NCI-H2196 (cell line): ENCODE measurements around the gene TTC23.

Source experiments
- DNase-seq: peaks from one replicate; lab custom pipeline; 2025; ENCODE audit not compliant: unreplicated experiment; lab: John Stamatoyannopoulos, UW

Gene TTC23, protein sequence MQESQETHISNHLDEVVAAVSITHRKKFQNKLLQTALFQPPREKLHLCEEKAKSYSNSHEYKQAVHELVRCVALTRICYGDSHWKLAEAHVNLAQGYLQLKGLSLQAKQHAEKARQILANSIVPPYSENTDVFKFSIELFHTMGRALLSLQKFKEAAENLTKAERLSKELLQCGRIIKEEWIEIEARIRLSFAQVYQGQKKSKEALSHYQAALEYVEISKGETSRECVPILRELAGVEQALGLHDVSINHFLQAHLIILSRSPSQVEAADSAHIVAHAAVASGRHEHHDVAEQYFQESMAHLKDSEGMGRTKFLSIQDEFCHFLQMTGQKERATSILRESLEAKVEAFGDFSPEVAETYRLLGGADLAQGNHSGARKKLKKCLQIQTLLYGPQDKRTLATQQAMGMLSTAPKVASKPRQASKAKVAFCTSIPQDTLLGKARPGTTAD

GRCh38 chr15:99249270-99249841 lies at the start of gene TTC23:
TSS of gene TTC23 (minus strand) at chr15:99249581. CDS start at chr15:99228712, 20,869 bp downstream.
- no peak for DNase-seq

- no peak for DNase-seq
These were observed 47.0 kb upstream of the TTC23 start for GRCh38 chr15:99296386-99296785.

GRCh38 chr15:99295840-99296239 lies 46.5 kb upstream of the TTC23 start:
- no peak for DNase-seq

DNA sequence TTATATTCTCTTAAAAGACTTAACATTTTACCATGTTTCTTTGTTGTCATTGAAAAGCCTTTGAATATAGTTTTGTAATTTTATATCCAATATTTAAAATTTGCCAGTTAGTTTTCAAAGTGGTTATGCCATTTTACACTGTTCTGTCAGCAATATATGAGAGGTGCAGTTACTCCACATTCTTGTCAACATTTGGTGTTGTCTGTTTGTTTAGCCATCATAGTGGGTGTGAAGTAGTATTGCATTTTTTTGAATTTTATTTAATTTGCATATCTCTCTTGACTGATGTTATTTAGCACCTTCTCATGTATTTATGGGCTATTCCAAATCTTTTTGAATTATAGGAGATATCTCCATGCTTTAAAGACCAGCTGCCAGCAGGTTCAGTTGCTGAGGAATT lies 42.3 kb upstream of the TTC23 start:
- DNase-seq = no peak

DNA sequence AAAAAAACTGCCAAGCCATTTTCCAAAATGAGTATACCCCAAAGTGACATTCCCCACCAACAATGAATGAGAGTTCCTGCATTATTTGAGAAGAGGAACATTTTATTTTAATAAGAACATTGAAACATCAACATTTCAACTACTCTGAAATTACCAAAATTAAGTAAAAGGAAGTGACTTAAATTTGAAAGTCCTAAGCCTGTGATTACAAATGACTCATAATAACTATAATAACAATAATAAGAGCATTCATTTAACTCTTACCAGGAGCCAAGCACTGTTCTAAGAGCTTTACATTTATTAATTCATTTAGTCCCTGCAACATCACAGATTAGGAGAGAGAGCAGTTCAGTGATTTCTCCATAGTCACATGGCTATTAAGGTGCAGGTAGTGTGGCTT lies 34.3 kb upstream of the TTC23 start:
- no peak for DNase-seq

DNA sequence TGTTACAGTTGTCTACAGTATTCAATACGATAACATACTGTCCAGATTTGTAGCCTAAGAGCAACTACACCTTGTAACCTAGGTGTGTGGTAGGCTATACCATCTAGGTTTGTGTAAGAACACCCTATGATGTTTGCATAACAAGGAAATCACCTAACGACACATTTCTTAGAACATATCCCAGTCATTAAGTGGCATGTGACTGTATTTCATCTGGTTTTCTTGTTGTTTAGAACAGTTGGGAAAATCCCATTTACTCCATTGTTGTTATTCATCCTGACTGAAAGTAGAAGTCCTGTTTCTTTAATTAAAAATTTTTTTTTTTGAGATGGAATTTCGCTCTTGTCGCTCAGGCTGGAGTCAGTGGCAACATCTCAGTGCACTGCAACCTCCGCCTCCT lies 33.2 kb upstream of the TTC23 start:
- no peak for DNase-seq

DNA sequence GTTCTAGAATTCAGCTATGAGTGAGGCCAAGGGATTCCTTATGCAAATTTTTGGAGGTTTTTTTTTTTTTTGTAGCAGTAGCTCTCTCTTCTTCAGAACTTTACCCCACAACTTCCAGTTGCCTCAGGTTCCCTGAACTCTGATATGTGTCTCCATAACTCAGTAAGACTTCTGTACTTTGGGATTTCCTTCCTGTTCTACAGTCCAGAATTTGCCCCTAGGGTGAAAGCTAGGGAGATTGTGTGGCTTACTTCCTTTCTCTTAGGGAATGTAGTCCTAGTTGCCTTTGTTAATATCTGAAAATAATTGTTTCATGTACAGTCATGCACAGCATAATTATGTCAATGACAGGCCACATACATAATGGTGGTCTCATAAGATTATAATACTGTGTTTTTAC lies 32.7 kb upstream of the TTC23 start:
- no peak for DNase-seq

- no peak for DNase-seq
These were observed 30.4 kb upstream of the TTC23 start for GRCh38 chr15:99279827-99280226.

DNA sequence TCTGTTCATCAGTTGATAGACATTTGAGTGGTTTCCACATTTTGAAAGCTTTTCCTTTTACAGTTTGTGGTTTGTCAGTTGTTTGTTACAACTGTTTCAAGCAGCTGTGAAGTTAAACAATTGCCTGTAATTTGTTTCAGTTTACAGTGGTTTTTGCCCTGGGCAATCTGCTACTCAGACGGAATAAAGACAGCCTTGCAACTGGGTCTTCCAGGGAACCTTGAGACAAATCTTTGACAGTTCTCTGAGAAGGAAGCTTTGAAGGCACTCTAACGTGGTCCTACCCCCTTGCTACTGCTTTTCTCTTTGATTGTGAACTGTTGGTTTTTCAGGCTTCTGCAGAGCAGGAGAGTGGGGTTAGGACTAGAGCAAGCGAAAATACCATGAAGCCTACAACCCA lies 29.9 kb upstream of the TTC23 start:
- no peak for DNase-seq

- DNase-seq = no peak
These were observed 26.2 kb upstream of the TTC23 start for GRCh38 chr15:99275525-99276128.

GRCh38 chr15:99275061-99275460 lies 25.7 kb upstream of the TTC23 start:
- no peak for DNase-seq

GRCh38 chr15:99273801-99274200 lies 24.4 kb upstream of the TTC23 start:
- DNase-seq = no peak

DNA sequence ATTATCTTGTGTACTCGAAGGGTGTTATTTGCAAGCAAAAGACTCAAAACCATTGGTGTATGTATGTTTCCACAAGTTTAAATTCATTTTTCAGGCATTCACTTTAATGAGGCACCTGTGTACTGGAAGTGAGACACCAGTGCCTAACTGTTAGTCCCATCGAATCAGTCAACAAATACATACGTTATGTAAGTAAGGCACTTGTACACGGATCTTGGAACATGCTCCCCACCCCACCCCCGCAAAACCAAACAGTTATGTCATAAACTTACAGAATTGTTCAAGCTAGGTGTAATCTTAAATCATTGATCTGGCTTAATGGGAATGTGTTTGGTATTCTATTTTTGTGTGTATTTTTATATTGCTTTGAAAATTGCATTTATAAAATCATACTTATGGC lies 19.1 kb upstream of the TTC23 start:
- no peak for DNase-seq

DNA sequence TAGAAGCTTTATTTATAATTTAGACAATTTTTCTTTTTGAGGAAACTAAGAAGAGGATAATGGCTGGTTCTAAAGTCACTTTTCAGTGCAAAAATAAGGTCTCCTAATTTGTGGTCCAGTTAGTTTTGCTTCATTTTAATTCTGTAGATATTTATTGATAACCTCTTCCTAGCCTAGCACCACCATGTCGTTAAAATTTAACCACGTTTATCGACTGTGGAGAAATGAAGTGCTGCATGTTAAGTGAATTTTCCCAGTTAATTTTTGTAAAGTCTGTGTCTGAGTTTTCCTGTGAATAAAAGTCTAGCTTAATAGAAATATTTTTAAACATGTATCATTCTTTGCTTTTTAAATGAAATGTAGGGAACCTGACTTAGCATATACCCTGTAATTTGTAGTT lies 18.6 kb upstream of the TTC23 start:
- DNase-seq = no peak

DNA sequence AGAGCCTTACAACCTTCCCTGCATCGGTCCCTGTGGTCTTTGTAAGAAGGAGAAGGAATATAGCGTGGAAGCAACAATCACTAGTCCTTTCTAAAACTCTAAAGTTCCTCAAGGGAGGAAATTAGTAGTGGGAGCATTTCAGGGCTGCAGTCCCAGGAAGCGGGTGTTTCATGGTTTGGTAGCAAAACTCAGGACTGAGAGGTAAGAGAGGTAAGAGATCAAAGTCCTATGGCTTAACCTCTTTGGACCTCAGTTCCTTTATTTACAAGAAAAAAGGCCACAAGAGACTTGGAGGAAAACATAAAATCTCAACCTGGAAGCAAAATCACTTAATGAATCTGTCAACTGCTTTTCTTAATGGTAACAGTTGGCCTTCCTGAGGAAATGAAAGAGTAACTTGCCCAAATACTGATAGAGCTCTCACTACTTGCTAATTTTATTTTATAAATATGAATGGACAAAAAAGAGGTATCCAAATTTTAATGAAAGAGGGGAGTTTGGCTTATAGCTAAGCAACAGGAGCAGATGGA lies 16.2 kb upstream of the TTC23 start:
- DNase-seq = no peak

GRCh38 chr15:99264125-99264524 lies 14.7 kb upstream of the TTC23 start:
- no peak for DNase-seq

DNA sequence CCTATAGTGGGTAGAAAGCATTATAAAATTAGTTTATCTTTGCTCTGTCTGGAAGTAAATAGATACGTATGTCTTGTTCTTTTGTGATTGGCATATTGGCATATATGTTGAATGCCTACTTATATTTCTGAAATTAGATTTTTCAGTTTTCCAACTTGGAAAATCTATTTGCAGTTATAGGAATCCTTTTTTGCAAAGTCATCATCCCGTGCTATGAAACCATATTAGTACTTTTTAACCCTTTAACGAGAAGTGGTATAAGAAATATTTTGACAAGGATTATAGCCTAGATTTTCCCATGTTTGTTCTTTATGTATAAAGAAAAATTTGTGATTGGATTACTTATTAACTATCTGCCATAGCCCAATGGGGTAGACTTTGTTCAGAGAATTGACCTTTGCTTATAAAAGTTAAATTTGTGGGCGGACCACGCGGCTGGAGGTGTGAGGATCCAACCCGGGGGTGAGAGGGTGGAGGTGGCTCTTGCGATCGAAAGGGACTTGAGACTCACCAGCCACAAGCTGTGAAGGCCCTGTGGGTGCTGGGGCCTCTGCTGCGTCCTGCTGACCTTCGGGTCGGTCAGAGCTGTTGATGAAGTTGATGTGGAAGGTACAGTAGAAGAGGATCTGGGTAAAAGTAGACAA lies 7.8 kb upstream of the TTC23 start:
- DNase-seq = no peak

- DNase-seq = no peak
These were observed 4.2 kb upstream of the TTC23 start for GRCh38 chr15:99253381-99254090.

DNA sequence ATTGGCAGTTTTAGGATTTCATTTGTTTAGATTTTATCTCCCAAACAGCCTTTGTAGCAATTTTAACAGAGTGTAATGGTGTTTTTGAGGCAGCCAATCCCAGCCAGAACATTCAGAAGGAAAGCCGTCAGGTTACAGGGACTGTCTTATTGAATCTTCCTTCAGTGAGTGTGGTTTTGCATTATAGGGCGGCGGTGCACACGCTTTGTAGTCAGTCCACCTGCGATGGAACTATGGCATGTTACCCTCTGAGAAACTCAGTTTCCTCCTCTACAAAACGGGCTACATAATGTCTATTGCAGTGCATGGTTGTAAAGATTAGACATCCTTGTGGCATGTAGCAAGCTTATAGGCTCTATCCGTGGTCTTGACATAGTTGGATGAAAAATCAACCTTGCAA lies 2.9 kb upstream of the TTC23 start:
- no peak for DNase-seq

- peak; percentile 94 for DNase-seq
These were observed 1.8 kb upstream of the TTC23 start, which contains the start of gene LRRC28 for GRCh38 chr15:99250857-99251841. TSS of gene LRRC28 (plus strand) at chr15:99251481. CDS start at chr15:99255958, 4,477 bp downstream.
